HepG2 (cell line): ENCODE results near the gene PPP1R13L. TPM values are rescaled to one million over a fixed set of nuclear protein-coding genes. Genes with fewer than 3 reads are reported as not detected.
A peak's percentile ranks its signal among the peaks of the same experiment; 100 is the strongest.

Source experiments
- ATAC-seq: fragments of 200-7000 bp; cut with Tn5 transposase; 3 replicates; pipeline ENCODE4 v1.9.1; 2020; ENCODE audit warnings: mild to moderate bottlenecking, moderate library complexity
- BruUV-seq: library from RNA; stranded (reverse); fragments of 400-500 nt; replicated peaks from 2 replicates; lab custom pipeline; 2021; lab: Mats Ljungman, UMichigan
- CTCF ChIA-PET: fragments of 300-600 bp; formaldehyde crosslinking; extraction: SDS; loops from one replicate; lab custom pipeline; 2021; ENCODE audit warnings: low total read pairs, inconsistent platforms, low intra/inter-chr PET ratio; lab: Yijun Ruan, JAX
- POLR2A ChIA-PET: fragments of 350-600 bp; sonication (Branson Sonifier 250); formaldehyde crosslinking; loops from one replicate; lab custom pipeline; 2020; ENCODE audit warnings: antibody characterized with exemption, inconsistent platforms; lab: Yijun Ruan, JAX
- DNase-seq: peaks from one replicate; pipeline ENCODE4 v3.0.0-alpha.2; 2015; ENCODE audit warnings: low spot score
- FAIRE-seq: peaks from 3 replicates; lab custom pipeline; 2011; peaks lifted over from hg19 to GRCh38; lab: Jason Lieb, UNC
- H2AFZ ChIP-seq: one replicate; pipeline ENCODE4 v1.6.1; 2011; ENCODE audit warnings: low read length, inconsistent platforms
- H3K27ac ChIP-seq: fragments of 300-600 bp; 3 replicates; pipeline ENCODE4 v1.8.0; 2011; ENCODE audit warnings: mixed run types, mild to moderate bottlenecking, mixed read lengths, low read length, inconsistent platforms; ENCODE audit not compliant: insufficient read depth; ENCODE audit errors: extremely low read length
- H3K27me3 ChIP-seq, 2 experiments: fragments of 200-600 bp in 1 of 2; 2 replicates in 1 of 2; 3 replicates in 1 of 2; pipeline versions ENCODE4 v1.6.0 to v1.8.0; 2011; ENCODE audit warnings: low read length in 2 of 2, mild to moderate bottlenecking in 2 of 2, moderate library complexity in 2 of 2, inconsistent platforms in 1 of 2; ENCODE audit not compliant: insufficient read depth in 2 of 2, control insufficient read depth in 1 of 2
- H3K36me3 ChIP-seq, 2 experiments: fragments of 200-600 bp in 1 of 2; replicated peaks in 1 of 2; 2 replicates in 1 of 2; 3 replicates in 1 of 2; pipeline versions ENCODE4 v1.5.1 to v1.8.0; 2011; ENCODE audit warnings: low read length in 2 of 2, inconsistent platforms in 1 of 2; ENCODE audit not compliant: insufficient read depth in 2 of 2, control insufficient read depth in 1 of 2
- H3K4me1 ChIP-seq: 2 replicates; pipeline ENCODE4 v1.5.1; 2012; ENCODE audit warnings: low read length, inconsistent platforms; ENCODE audit not compliant: insufficient read depth
- H3K4me2 ChIP-seq: 2 replicates; pipeline ENCODE4 v1.6.0; 2011; ENCODE audit warnings: low read depth, low read length, inconsistent platforms
- H3K4me3 ChIP-seq, 3 experiments: fragments of 200-600 bp in 1 of 3; sonication (generic), shearing (Covaris generic) in 1 of 3; replicated peaks in 1 of 3; 2 replicates each; pipeline ENCODE4 v1.5.1; 2011 to 2016; ENCODE audit warnings: low read length in 3 of 3, inconsistent platforms in 2 of 3, low read depth in 2 of 3, mild to moderate bottlenecking in 2 of 3, control low read depth in 1 of 3, mixed read lengths in 1 of 3; ENCODE audit not compliant: insufficient read depth in 1 of 3
- H3K79me2 ChIP-seq: one replicate; pipeline ENCODE4 v1.6.1; 2011; ENCODE audit warnings: low read length, inconsistent platforms; ENCODE audit not compliant: insufficient read depth
- H3K9ac ChIP-seq: 2 replicates; pipeline ENCODE4 v1.6.0; 2011; ENCODE audit warnings: mild to moderate bottlenecking, low read depth, low read length, inconsistent platforms; ENCODE audit not compliant: insufficient read depth
- H3K9me3 ChIP-seq: 2 replicates; pipeline ENCODE4 v1.5.1; 2012; ENCODE audit warnings: mild to moderate bottlenecking, low read length
- H4K20me1 ChIP-seq: 2 replicates; pipeline ENCODE4 v1.6.0; 2011; ENCODE audit warnings: inconsistent platforms, mild to moderate bottlenecking, low read length, moderate library complexity; ENCODE audit not compliant: insufficient read depth
- HNF4G ChIP-seq, 2 experiments: sonication (generic) in 1 of 2; formaldehyde crosslinking in 1 of 2; IDR thresholded peaks; 2 replicates each; pipeline versions ENCODE4 v1.4.0 to v1.6.1; 2011 to 2020; ENCODE audit warnings: borderline replicate concordance in 2 of 2, low read depth in 2 of 2, mild to moderate bottlenecking in 2 of 2, low read length in 1 of 2, missing genetic modification reagents in 1 of 2, moderate library complexity in 1 of 2
- HOXA3 ChIP-seq: sonication (generic); formaldehyde crosslinking; IDR thresholded peaks from 2 replicates; pipeline ENCODE4 v1.5.0; 2020; ENCODE audit warnings: missing genetic modification reagents
- MTF2 ChIP-seq: sonication (generic); formaldehyde crosslinking; IDR thresholded peaks from 2 replicates; pipeline ENCODE4 v1.5.0; 2020; ENCODE audit warnings: missing genetic modification reagents, borderline replicate concordance
- NR0B2 ChIP-seq: sonication (generic); formaldehyde crosslinking; IDR thresholded peaks from 2 replicates; pipeline ENCODE4 v1.4.0; 2020; ENCODE audit warnings: mild to moderate bottlenecking, missing genetic modification reagents
- PRPF4 ChIP-seq: fragments of 200-400 bp; formaldehyde crosslinking; IDR thresholded peaks from 2 replicates; pipeline ENCODE4 v1.6.1; 2016; ENCODE audit warnings: low read length, low read depth; ENCODE audit not compliant: poor library complexity, severe bottlenecking
- SAP130 ChIP-seq: IDR thresholded peaks from 2 replicates; pipeline ENCODE4 v1.6.1; 2016; ENCODE audit warnings: low read depth
- SOX13 ChIP-seq, 3 experiments: fragments of 450-650 bp in 1 of 3; sonication (generic) in 1 of 3; formaldehyde crosslinking in 1 of 3; IDR thresholded peaks in 2 of 3; conservative IDR thresholded peaks in 1 of 3; 2 replicates each; pipeline versions ENCODE4 v1.5.0 to v1.6.1; 2016 to 2020; ENCODE audit warnings: antibody characterized with exemption in 1 of 3, mild to moderate bottlenecking in 1 of 3, missing compliant biosample characterization in 1 of 3, missing genetic modification reagents in 1 of 3, moderate library complexity in 1 of 3
- SP2 ChIP-seq: sonication (generic); formaldehyde crosslinking; IDR thresholded peaks from 2 replicates; pipeline ENCODE4 v1.5.1; 2020; ENCODE audit warnings: mild to moderate bottlenecking, missing genetic modification reagents
- U2AF1 ChIP-seq: fragments of 200-400 bp; formaldehyde crosslinking; optimal IDR thresholded peaks from 2 replicates; pipeline ENCODE3; 2017; ENCODE audit warnings: mild to moderate bottlenecking, low read depth, low read length
- ZBTB33 ChIP-seq: sonication (generic); formaldehyde crosslinking; IDR thresholded peaks from 2 replicates; pipeline ENCODE4 v1.4.0; 2020; ENCODE audit warnings: missing genetic modification reagents
- ZNF143 ChIP-seq: sonication (generic); formaldehyde crosslinking; IDR thresholded peaks from 2 replicates; pipeline ENCODE4 v1.4.0; 2020; ENCODE audit warnings: missing genetic modification reagents
- ZNF331 ChIP-seq: sonication (generic); formaldehyde crosslinking; IDR thresholded peaks from 2 replicates; pipeline ENCODE4 v1.4.0; 2020; ENCODE audit warnings: missing genetic modification reagents
- ZNF550 ChIP-seq: sonication (generic); formaldehyde crosslinking; IDR thresholded peaks from 2 replicates; pipeline ENCODE4 v1.4.0; 2020; ENCODE audit warnings: mild to moderate bottlenecking, missing genetic modification reagents, borderline replicate concordance
- WGBS: methylation state at CpG from one replicate; pipeline ENCODE4 v1.1.6; 2017; ENCODE audit warnings: low lambda C conversion rate; 5-methylcytosine and 5-hydroxymethylcytosine counted together
- in situ Hi-C: cut with HindIII; loops from 2 replicates; pipeline ENCODE4 v1.10.0; 2017; ENCODE audit warnings: low pct_unique_long_range_greater_than_20kb; ENCODE audit not compliant: extremely low pct_ligation_motif_present
- intact Hi-C: fragments of 100-400 bp; cut with micrococcal nuclease; formaldehyde crosslinking; loops from one replicate; pipeline ENCODE4 v1.10.0; 2022; ENCODE audit not compliant: unreplicated experiment
- polyA plus RNA-seq, 8 experiments: library from polyadenylated mRNA; depleted of rRNA in 3 of 8; stranded (reverse) in 7 of 8; unstranded in 1 of 8; fragments of >200 nt; fragmentation: Illumina TruSeq in 4 of 8; extraction: Trizol in 4 of 8; gene quantifications; 2 replicates each; pipeline versions ENCODE4 v1.2.1 to v1.2.3, GENCODE V29; 2011 to 2016; ENCODE audit warnings: low read depth in 4 of 8, missing spikeins in 1 of 8, mixed read lengths in 1 of 8; ENCODE audit not compliant: insufficient read depth in 1 of 8
- total RNA-seq, 5 experiments: library from RNA; depleted of rRNA; stranded (reverse); fragments of >200 nt; fragmentation: Illumina TruSeq; extraction: Trizol; gene quantifications; 2 replicates each; pipeline ENCODE4 v1.2.3, GENCODE V29; 2016; ENCODE audit warnings: low read depth in 1 of 5
- TF ChIP-seq, protein P1 (sequence below): sonication (generic); formaldehyde crosslinking; IDR thresholded peaks from 2 replicates; pipeline ENCODE4 v1.4.0; 2020; ENCODE audit warnings: missing genetic modification reagents, mild to moderate bottlenecking, borderline replicate concordance

Gene PPP1R13L
- total and polyA plus RNA-seq, 2 of the 13 experiments (the other 11 are each of a cell fraction or from before 2014, with no cell fraction given): 1.3 to 6.6 TPM

GRCh38 chr19:45376045-45376724 lies 28.7 kb downstream of the PPP1R13L start:
- Histone ChIP-seq H3K27ac (peak overlapping the region; percentile 65), H3K4me1 (peaks cover 25% of the 10 kb centered on the region), H3K4me2 (peak overlapping the region; percentile 10; the same call in 1 of the 2 replicates), H3K9ac (peak overlapping the region; percentile 35; the same call in 1 of the 2 replicates), H4K20me1 (no peaks in the 10 kb centered on the region), H3K9me3 (no peaks in the 10 kb centered on the region), H2AFZ (no peak overlapping the region), H3K36me3 (no peaks in the 10 kb centered on the region), H3K79me2 (no peaks in the 10 kb centered on the region), H3K27me3 (no peaks in the 10 kb centered on the region), H3K4me3 (no peak overlapping the region)
- WGBS: 54% methylated on average over 13 of the region's 13 CpGs
- peak; percentile 96 for FAIRE-seq
- ChIA-PET CTCF (no interaction called here), POLR2A (interaction anchor here (0.9 kb wide), 1 partner anchor 28 kb away, joined by 3 read pairs; the partner anchor contains the start of gene PPP1R13L)
- in situ Hi-C loops: no loop called here
- BruUV-seq: no TSS peak
- peak; percentile 91 for DNase-seq
- intact Hi-C loops: no loop called here
- ATAC-seq: peak; percentile 80
- TF ChIP-seq ZNF550 (CRISPR knock-in tag) (0 out of 2 replicates have a peak, but pooled peaks have one; percentile 29), SAP130 (CRISPR knock-in tag) (peak; percentile 55), SP2 (CRISPR knock-in tag) (no peak), ZNF331 (CRISPR knock-in tag) (0 out of 2 replicates have a peak, but pooled peaks have one; percentile 21), NR0B2 (CRISPR knock-in tag) (no peak), PRPF4 (peak; percentile 65), MTF2 (CRISPR knock-in tag) (no peak), HNF4G (IDR thresholded peaks at IDR 0.05; ENCODE audit: borderline replicate concordance, low read depth, low read length) (0 out of 2 replicates have a peak, but pooled peaks have one; percentile 35), HNF4G (CRISPR knock-in tag; IDR thresholded peaks at IDR 0.05; ENCODE audit: borderline replicate concordance, low read depth) (no peak), SOX13 (IDR thresholded peaks at IDR 0.05) (no peak), SOX13 (CRISPR knock-in tag; conservative IDR thresholded peaks at IDR 0.05 in 1 of 2, IDR thresholded peaks at IDR 0.05 in 1 of 2) (peak in 1 of 2 experiments; percentile 21; a peak in 1 of 4 replicates), ZNF143 (CRISPR knock-in tag) (peak; percentile 27; the same call in 1 of the 2 replicates), HOXA3 (CRISPR knock-in tag) (peak; percentile 57; the same call in 1 of the 2 replicates), U2AF1 (no peak), ZBTB33 (CRISPR knock-in tag) (peak; percentile 37; the same call in 1 of the 2 replicates)
- TF ChIP-seq, protein P1, sequence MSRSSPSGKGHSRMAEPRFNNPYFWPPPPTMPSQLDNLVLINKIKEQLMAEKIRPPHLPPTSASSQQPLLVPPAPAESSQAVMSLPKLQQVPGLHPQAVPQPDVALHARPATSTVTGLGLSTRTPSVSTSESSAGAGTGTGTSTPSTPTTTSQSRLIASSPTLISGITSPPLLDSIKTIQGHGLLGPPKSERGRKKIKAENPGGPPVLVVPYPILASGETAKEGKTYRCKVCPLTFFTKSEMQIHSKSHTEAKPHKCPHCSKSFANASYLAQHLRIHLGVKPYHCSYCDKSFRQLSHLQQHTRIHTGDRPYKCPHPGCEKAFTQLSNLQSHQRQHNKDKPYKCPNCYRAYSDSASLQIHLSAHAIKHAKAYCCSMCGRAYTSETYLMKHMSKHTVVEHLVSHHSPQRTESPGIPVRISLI (CRISPR knock-in tag): peak; percentile 94
